Measurements from ENCODE around the gene COL15A1. TPM values are rescaled to one million over a fixed set of nuclear protein-coding genes. Genes with fewer than 3 reads are reported as not detected.

COL15A1 gene
- total and polyA plus RNA-seq, 2 of the 8 experiments (the other 6 are each of a cell fraction or from before 2014, with no cell fraction given), result 0.12 to 0.15 TPM

DNA sequence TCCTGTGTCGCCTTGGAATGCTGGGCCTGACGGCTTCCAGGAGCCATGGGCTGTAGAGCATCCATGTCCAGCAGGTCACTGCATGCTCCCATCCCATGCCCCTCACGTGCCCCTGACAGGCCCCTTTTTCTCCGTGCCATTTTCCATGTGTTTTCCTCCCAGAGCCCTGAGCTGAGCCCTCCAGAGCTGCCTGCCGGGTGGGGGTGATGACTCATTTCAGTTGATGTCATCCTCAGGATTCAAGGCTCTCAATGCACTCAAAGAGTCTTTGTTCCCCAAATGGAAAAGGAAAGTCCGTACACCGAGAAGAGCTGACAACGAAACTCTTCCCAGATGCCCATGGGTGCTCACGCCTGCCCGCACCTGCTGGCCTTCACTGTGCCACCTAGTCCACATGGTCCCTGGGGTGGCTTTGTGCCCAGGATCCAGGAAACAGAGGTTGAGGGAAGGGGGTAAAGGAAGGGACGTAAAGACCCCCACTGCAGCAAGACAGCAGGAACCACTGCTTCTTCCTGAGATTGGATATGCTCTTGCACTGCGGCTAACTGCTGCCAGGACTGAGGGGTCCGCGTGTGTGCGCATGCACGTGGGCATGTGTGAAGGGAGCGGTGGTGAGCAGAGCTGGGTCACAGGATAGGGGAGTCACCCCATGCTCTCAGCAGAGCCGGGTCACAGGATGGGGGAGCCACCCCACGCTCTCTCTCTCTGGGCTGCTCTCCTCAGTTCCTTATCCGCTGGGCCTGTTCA lies 27.6 kb downstream of the COL15A1 start:
- Histone ChIP-seq H2BK12ac (ENCODE audit: low read depth, low read length) (peak overlapping the region; percentile 71; the same call in 1 of the 2 replicates), H3K23ac (ENCODE audit: insufficient read length) (no peak overlapping the region), H3K9me3 (ENCODE audit: insufficient read depth in 2 of 2, low read depth in 1 of 2, low read length in 1 of 2) (no peaks in the 10 kb centered on the region), H4K91ac (replicated peaks; ENCODE audit: insufficient read length, low read length) (no peak overlapping the region), H4K8ac (ENCODE audit: extremely low read depth, insufficient read depth, low read length) (no peak overlapping the region; the same call in 1 of the 2 replicates), H2BK120ac (replicated peaks; ENCODE audit: low read depth, low read length) (no peak overlapping the region), H3K79me2 (ENCODE audit: control insufficient read depth in 1 of 2, insufficient read depth in 2 of 2, low read length in 2 of 2) (no peaks in the 10 kb centered on the region), H3K23me2 (ENCODE audit: low read depth, low read length) (peaks cover 5% of the 10 kb centered on the region; the same call in 1 of the 2 replicates), H4K20me1 (replicated peaks in 1 of 2; ENCODE audit: control insufficient read depth in 1 of 2, insufficient read depth in 2 of 2, low read length in 2 of 2) (peaks cover 0 to 1% of the 10 kb centered on the region in 2 experiments), H3K14ac (ENCODE audit: insufficient read length) (no peak overlapping the region), H3K36me3 (ENCODE audit: control insufficient read depth in 2 of 4, insufficient read depth in 4 of 4, low read length in 3 of 4) (no peaks in the 10 kb centered on the region), H3K9ac (replicated peaks in 1 of 4; ENCODE audit: extremely low read depth in 1 of 4, low read depth in 3 of 4, low read length in 3 of 4) (no peak overlapping the region), H2AFZ (ENCODE audit: low read length) (no peak overlapping the region), H2AK5ac (ENCODE audit: low read depth, low read length) (no peak overlapping the region; the same call in 1 of the 2 replicates), H3K18ac (ENCODE audit: extremely low read depth, low read length) (no peak overlapping the region; the same call in 1 of the 2 replicates), H3K4me2 (ENCODE audit: insufficient read depth in 1 of 2, low read depth in 2 of 2, low read length in 2 of 2) (peak overlapping the region in 1 of 2 experiments; percentile 17; a peak in 1 of 4 replicates), H2BK20ac (ENCODE audit: low read length) (no peak overlapping the region), H3K4me1 (replicated peaks in 1 of 4; ENCODE audit: control insufficient read depth in 3 of 4, insufficient read depth in 4 of 4, low read length in 3 of 4) (peaks cover 4 to 11% (median 7%) of the 10 kb centered on the region in 4 experiments), H3K4me3 (ENCODE audit: extremely low read depth in 1 of 4, insufficient read depth in 2 of 4, low read depth in 3 of 4, low read length in 4 of 4) (no peak overlapping the region), H2BK5ac (ENCODE audit: low read depth, low read length) (0 out of 2 replicates have a peak overlapping the region, but pooled peaks have one; percentile 12), H3K27me3 (replicated peaks in 1 of 4; ENCODE audit: control insufficient read depth in 3 of 4, extremely low read depth in 1 of 4, insufficient read depth in 3 of 4, low read length in 3 of 4) (peaks cover 5 to 33% (median 21%) of the 10 kb centered on the region in 4 experiments), H3K4ac (replicated peaks; ENCODE audit: insufficient read length, low read depth, low read length) (no peak overlapping the region), H3K56ac (replicated peaks; ENCODE audit: insufficient read length, low read depth, low read length) (no peak overlapping the region), H2BK15ac (ENCODE audit: low read length) (peak overlapping the region; percentile 93; the same call in 1 of the 2 replicates), H3K27ac (ENCODE audit: low read depth, low read length) (no peak overlapping the region), H3K79me1 (ENCODE audit: low read depth, low read length) (no peaks in the 10 kb centered on the region), H4K5ac (ENCODE audit: insufficient read length, low read depth, low read length) (no peak overlapping the region)
- no peak for TF ChIP-seq SUZ12 (IDR thresholded peaks at IDR 0.05; ENCODE audit: low read length)
- TF ChIP-seq JUND (IDR thresholded peaks at IDR 0.05; ENCODE audit: low read length), result peak; percentile 66; the same call in 1 of the 2 replicates
- no peak for TF ChIP-seq GTF2F1 (IDR thresholded peaks at IDR 0.05; ENCODE audit: borderline replicate concordance, low read depth, low read length)
- TF ChIP-seq BACH1 (IDR thresholded peaks at IDR 0.05; ENCODE audit: low read length), result no peak
- TF ChIP-seq ASH2L (IDR thresholded peaks at IDR 0.05; ENCODE audit: low read length), result no peak
- TF ChIP-seq ATF3 (IDR thresholded peaks at IDR 0.05; ENCODE audit: insufficient read depth, low read depth, low read length), result 0 out of 2 replicates have a peak, but pooled peaks have one; percentile 11
- TF ChIP-seq KDM5A (IDR thresholded peaks at IDR 0.05; ENCODE audit: low read length), result no peak
- TF ChIP-seq, protein P1, sequence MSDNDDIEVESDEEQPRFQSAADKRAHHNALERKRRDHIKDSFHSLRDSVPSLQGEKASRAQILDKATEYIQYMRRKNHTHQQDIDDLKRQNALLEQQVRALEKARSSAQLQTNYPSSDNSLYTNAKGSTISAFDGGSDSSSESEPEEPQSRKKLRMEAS (IDR thresholded peaks at IDR 0.05), result no peak
- 86% methylated on average over 20 of the region's 20 CpGs; no CpG with 5 or more reads in 1 of the 2 experiments for WGBS, 2 experiments (ENCODE audit: extremely low coverage in 1 of 2, insufficient coverage in 1 of 2, insufficient read length in 1 of 2, insufficient replicate concordance in 2 of 2, low coverage in 1 of 2, low lambda C conversion rate in 2 of 2, missing lambda C conversion rate in 1 of 2)
- DNase-seq (ENCODE audit: low read depth in 1 of 2, low spot score in 2 of 2), result no peak
- ChIA-PET CTCF (ENCODE audit: partially characterized antibody) (interaction anchor here (1.0 to 3.6 kb wide), 3 partner anchors 27 to 123 kb away, joined by 4 to 14 read pairs (median 13); no protein-coding TSS in a partner anchor), POLR2A (ENCODE audit: partially characterized antibody) (interaction anchor here (1.3 kb wide), 1 partner anchor 52 kb away, joined by 3 read pairs; no protein-coding TSS in a partner anchor)
- no peak for FAIRE-seq

Data from H1 (cell line).